IPS-18a (cell line): Measurements from ENCODE around the gene TADA3.

Experiments used
- H3K27ac ChIP-seq: one replicate; pipeline ENCODE4 v1.5.1; 2013; ENCODE audit warnings: low read length
- H3K27me3 ChIP-seq: one replicate; pipeline ENCODE4 v1.6.1; 2013; ENCODE audit warnings: mild to moderate bottlenecking, low read length; ENCODE audit not compliant: control insufficient read depth, insufficient read depth
- H3K36me3 ChIP-seq: one replicate; pipeline ENCODE4 v1.6.1; 2013; ENCODE audit warnings: low read depth, low read length; ENCODE audit not compliant: control insufficient read depth
- H3K4me1 ChIP-seq: one replicate; pipeline ENCODE4 v1.6.1; 2013; ENCODE audit warnings: low read depth, low read length; ENCODE audit not compliant: control insufficient read depth
- H3K4me3 ChIP-seq: one replicate; pipeline ENCODE4 v1.5.1; 2013; ENCODE audit warnings: low read length
- H3K9ac ChIP-seq: one replicate; pipeline ENCODE4 v1.6.1; 2013; ENCODE audit warnings: mild to moderate bottlenecking, low read length, moderate library complexity
- H3K9me3 ChIP-seq: one replicate; pipeline ENCODE4 v1.6.1; 2013; ENCODE audit warnings: low read depth, low read length; ENCODE audit not compliant: control insufficient read depth

TADA3 gene

GRCh38 chr3:9808345-9809037, 16.2 kb upstream of the TADA3 start:
- Histone ChIP-seq H3K27me3 (peaks cover 13% of the 10 kb centered on the region), H3K36me3 (peaks cover 26% of the 10 kb centered on the region), H3K9me3 (no peaks in the 10 kb centered on the region), H3K4me1 (peaks cover 9% of the 10 kb centered on the region), H3K27ac (no peak overlapping the region), H3K4me3 (no peak overlapping the region), H3K9ac (no peak overlapping the region)

- Histone ChIP-seq H3K9ac (no peak overlapping the region), H3K4me3 (no peak overlapping the region), H3K4me1 (peaks cover 9% of the 10 kb centered on the region), H3K36me3 (peaks cover 30% of the 10 kb centered on the region), H3K27me3 (peaks cover 13% of the 10 kb centered on the region), H3K9me3 (no peaks in the 10 kb centered on the region), H3K27ac (no peak overlapping the region)
These were observed 15.7 kb upstream of the TADA3 start for GRCh38 chr3:9807981-9808344.

- Histone ChIP-seq H3K4me1 (peaks cover 9% of the 10 kb centered on the region), H3K9ac (no peak overlapping the region), H3K27me3 (peaks cover 13% of the 10 kb centered on the region), H3K36me3 (peaks cover 30% of the 10 kb centered on the region), H3K9me3 (no peaks in the 10 kb centered on the region), H3K27ac (no peak overlapping the region), H3K4me3 (no peak overlapping the region)
These were observed 14.7 kb upstream of the TADA3 start for GRCh38 chr3:9806688-9807589.

GRCh38 chr3:9806137-9806536, 13.9 kb upstream of the TADA3 start:
- H3K27me3 ChIP-seq: peaks cover 7% of the 10 kb centered on the region
- peaks cover 9% of the 10 kb centered on the region for H3K4me1 ChIP-seq
- H3K36me3 ChIP-seq: peaks cover 36% of the 10 kb centered on the region
- no peak overlapping the region for H3K4me3 ChIP-seq
- no peak overlapping the region for H3K27ac ChIP-seq
- no peak overlapping the region for H3K9ac ChIP-seq
- no peaks in the 10 kb centered on the region for H3K9me3 ChIP-seq

GRCh38 chr3:9804996-9805395, 12.7 kb upstream of the TADA3 start:
- no peak overlapping the region for H3K27ac ChIP-seq
- H3K27me3 ChIP-seq: no peaks in the 10 kb centered on the region
- peaks cover 6% of the 10 kb centered on the region for H3K4me1 ChIP-seq
- H3K9ac ChIP-seq: no peak overlapping the region
- no peak overlapping the region for H3K4me3 ChIP-seq
- no peaks in the 10 kb centered on the region for H3K9me3 ChIP-seq
- peaks cover 41% of the 10 kb centered on the region for H3K36me3 ChIP-seq

GRCh38 chr3:9803494-9803893, 11.2 kb upstream of the TADA3 start:
- H3K36me3 ChIP-seq: peaks cover 54% of the 10 kb centered on the region
- no peaks in the 10 kb centered on the region for H3K9me3 ChIP-seq
- H3K9ac ChIP-seq: no peak overlapping the region
- H3K27ac ChIP-seq: no peak overlapping the region
- H3K4me3 ChIP-seq: no peak overlapping the region
- H3K27me3 ChIP-seq: no peaks in the 10 kb centered on the region
- no peaks in the 10 kb centered on the region for H3K4me1 ChIP-seq

GRCh38 chr3:9800529-9800928, 8.3 kb upstream of the TADA3 start:
- Histone ChIP-seq H3K27ac (no peak overlapping the region), H3K27me3 (no peaks in the 10 kb centered on the region), H3K9me3 (no peaks in the 10 kb centered on the region), H3K36me3 (peaks cover 63% of the 10 kb centered on the region), H3K4me1 (no peaks in the 10 kb centered on the region), H3K4me3 (no peak overlapping the region), H3K9ac (no peak overlapping the region)

GRCh38 chr3:9797196-9797945, 5.1 kb upstream of the TADA3 start:
- H3K27me3 ChIP-seq: no peaks in the 10 kb centered on the region
- no peaks in the 10 kb centered on the region for H3K9me3 ChIP-seq
- H3K4me3 ChIP-seq: no peak overlapping the region
- H3K9ac ChIP-seq: no peak overlapping the region
- no peak overlapping the region for H3K27ac ChIP-seq
- H3K4me1 ChIP-seq: peaks cover 5% of the 10 kb centered on the region
- peaks cover 47% of the 10 kb centered on the region for H3K36me3 ChIP-seq

GRCh38 chr3:9795207-9795606, 2.9 kb upstream of the TADA3 start:
- H3K4me1 ChIP-seq: peaks cover 5% of the 10 kb centered on the region

GRCh38 chr3:9794400-9794799, 2.1 kb upstream of the TADA3 start:
- peak overlapping the region; percentile 93 for H3K4me3 ChIP-seq
- no peaks in the 10 kb centered on the region for H3K27me3 ChIP-seq
- H3K27ac ChIP-seq: no peak overlapping the region
- H3K36me3 ChIP-seq: peaks cover 37% of the 10 kb centered on the region
- H3K9me3 ChIP-seq: no peaks in the 10 kb centered on the region
- H3K9ac ChIP-seq: no peak overlapping the region
- peaks cover 5% of the 10 kb centered on the region for H3K4me1 ChIP-seq

More at GRCh38 chr3:9795207-9795606, 2.9 kb upstream of the TADA3 start:
- no peak overlapping the region for H3K4me3 ChIP-seq
- H3K36me3 ChIP-seq: peaks cover 38% of the 10 kb centered on the region
- H3K9ac ChIP-seq: no peak overlapping the region
- no peak overlapping the region for H3K27ac ChIP-seq
- H3K9me3 ChIP-seq: no peaks in the 10 kb centered on the region
- H3K27me3 ChIP-seq: no peaks in the 10 kb centered on the region

- peaks cover 5% of the 10 kb centered on the region for H3K4me1 ChIP-seq
These were observed 998 bp upstream of the TADA3 start for GRCh38 chr3:9793161-9793781.

More at GRCh38 chr3:9793161-9793781, 998 bp upstream of the TADA3 start:
- Histone ChIP-seq H3K27me3 (no peaks in the 10 kb centered on the region), H3K9me3 (no peaks in the 10 kb centered on the region), H3K36me3 (peaks cover 31% of the 10 kb centered on the region), H3K9ac (peak overlapping the region; percentile 100), H3K27ac (peak overlapping the region; percentile 100), H3K4me3 (peak overlapping the region; percentile 93)
